Heart right ventricle (tissue), 16 donors: ENCODE measurements around the gene KMO. TPM values are rescaled to one million over a fixed set of nuclear protein-coding genes. Genes with fewer than 3 reads are reported as not detected.

Source experiments
- ATAC-seq, 8 donors: fragments of 200-7000 bp; cut with Tn5 transposase; one replicate each; pipeline ENCODE4 v1.9.1; 2020; ENCODE audit warnings: mild to moderate bottlenecking in 8 of 8, moderate library complexity in 8 of 8, moderate number of reproducible peaks in 1 of 8
- DNase-seq, 2 donors: peaks; one replicate each; pipeline ENCODE4 v3.0.0-alpha.2; 2020
- H3K27ac ChIP-seq, 10 donors: fragments of 200-600 bp; sonication (generic) in 2 of 10; one replicate each; pipeline versions ENCODE4 v1.5.0 to v1.8.0; 2020 to 2022; ENCODE audit warnings: mild to moderate bottlenecking in 3 of 10
- H3K27me3 ChIP-seq, 7 donors: fragments of 200-600 bp; one replicate each; pipeline ENCODE4 v1.8.0; 2021 to 2022; ENCODE audit warnings: mild to moderate bottlenecking in 2 of 7
- H3K36me3 ChIP-seq, 9 donors: fragments of 200-600 bp; sonication (generic) in 1 of 9; one replicate each; pipeline versions ENCODE4 v1.5.0 to v1.8.0; 2020 to 2022; ENCODE audit warnings: mild to moderate bottlenecking in 2 of 9
- H3K4me1 ChIP-seq, 9 donors: fragments of 200-600 bp; sonication (generic) in 1 of 9; one replicate each; pipeline versions ENCODE4 v1.5.0 to v1.8.0; 2020 to 2022; ENCODE audit warnings: mild to moderate bottlenecking in 4 of 9
- H3K4me3 ChIP-seq, 10 donors: fragments of 200-600 bp; sonication (generic) in 2 of 10; one replicate each; pipeline versions ENCODE4 v1.5.0 to v1.8.0; 2020 to 2022; ENCODE audit warnings: mild to moderate bottlenecking in 7 of 10, moderate library complexity in 2 of 10
- H3K9me3 ChIP-seq, 11 donors: fragments of 200-600 bp in 10 of 11; sonication (generic) in 2 of 11; one replicate each; pipeline versions ENCODE4 v1.5.0 to v1.8.0; 2013 to 2022; ENCODE audit warnings: mild to moderate bottlenecking in 2 of 11, control low read depth in 1 of 11, moderate library complexity in 1 of 11
- CTCF ChIP-seq, 9 donors: fragments of 200-600 bp; sonication (generic) in 2 of 9; IDR thresholded peaks; one replicate each; pipeline versions ENCODE4 v1.5.0 to v1.8.0; 2021 to 2022; ENCODE audit warnings: antibody characterized with exemption in 9 of 9, mild to moderate bottlenecking in 5 of 9, moderate library complexity in 1 of 9
- WGBS, 2 donors: extraction: QIAGEN DNeasy Blood & Tissue Kit; methylation state at CpG; one replicate each; pipeline ENCODE4 v1.1.7; 2013; ENCODE audit warnings: inconsistent platforms in 1 of 2; 5-methylcytosine and 5-hydroxymethylcytosine counted together
- intact Hi-C, 10 donors: fragments of 100-400 bp; cut with DNase I; formaldehyde crosslinking; loops; one replicate each; pipeline versions ENCODE4 v1.11.1 to v1.14.2; 2022
- polyA plus RNA-seq, 2 donors: library from polyadenylated mRNA; stranded (reverse); fragments of 200-250 nt; gene quantifications; one replicate each; pipeline ENCODE4 v1.2.3, GENCODE V29; 2013
- total RNA-seq, 10 donors: library from RNA; stranded (reverse); fragmentation: NEBNext Ultra II Directional in 3 of 10; extraction: Animal tissue kit (Norgen Biotek cat#: 25700) in 3 of 10; gene quantifications; one replicate each; pipeline versions ENCODE4 v1.2.1 to v1.2.4, GENCODE V29; 2021 to 2023
- donor health status: Arrhythmogenic right ventricular cardiomyopathy.
- donor health status: ischemic (EF 13 %, LVEDD 7.1; RV severe dilation, severe dysfunction).
- donor health status: healthy with polysubstance abuse.
- donor health status: DM: no; HTN: yes; CAD: no.
- donor health status: DM: no; HTN: no; CAD: no.
- donor health status: ischemic (EF 25% LVEDD 6.9; RV normal size, moderate dysfunction).
- donor health status: ischemic (EF 25% LVEDD 5.7; RV mildly dilated, moderate dysfunction).
- donor health status: healthy.
- donor health status: DM: yes; HTN: yes; CAD: no.
- donor health status: Ischemic cardiomyopathy.
- donor health status: ischemic (EF 35%, LVEDD 5.7; RV mildly dilated, moderate dysfunction).
- donor health status: nonischemic (EF 11% LVEDD 7.7; RV severe dilation, severe dysfunction).
- donor health status: DM: yes; HTN: yes; CAD: no.
- donor health status: PGD.
- donor health status: ischemic (EF 29% LVEDD 5.4; RV normal size, mild dysfunction).
- donor health status: nonischemic (EF 23%, LVEDD 6.1; RV moderate dilation, normal function).

KMO gene
- total and polyA plus RNA-seq, 12 donors: 0.05 to 1.4 (median 0.29) TPM; not detected in 4

DNA sequence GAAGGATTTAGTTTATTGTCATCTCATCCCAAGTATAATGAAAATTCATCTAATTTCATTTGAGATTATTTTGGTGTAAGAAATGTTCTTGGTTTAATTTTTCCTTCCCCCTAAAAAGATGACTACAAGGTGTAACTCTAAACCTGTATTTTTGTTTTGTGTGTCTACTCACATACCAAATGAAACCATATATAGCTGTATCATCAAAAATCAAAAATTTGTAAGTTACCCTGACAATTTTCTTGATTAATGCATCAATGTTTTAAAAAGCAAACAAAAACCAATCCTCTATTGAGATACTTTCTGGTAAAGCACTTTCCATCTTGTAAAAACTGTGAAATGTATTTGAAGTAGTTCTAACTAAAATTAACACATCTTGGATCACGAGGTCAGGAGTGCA, 43.4 kb upstream of the KMO start:
- intact Hi-C loops: loop anchor here in 1 of 10 donors (10.0 kb wide), 1 partner anchor 754 kb away; no protein-coding TSS in a partner anchor
- DNase-seq: no peak
- 91 to 96% methylated on average over 1 of the region's 1 CpG for WGBS, 2 donors
- H3K36me3 ChIP-seq: peaks cover 0 to 8% (median 0%) of the 10 kb centered on the region in 9 donors
- H3K27me3 ChIP-seq: no peaks in the 10 kb centered on the region
- no peak overlapping the region for H3K4me3 ChIP-seq
- no peaks in the 10 kb centered on the region for H3K9me3 ChIP-seq
- ATAC-seq: no peak
- peaks cover 0 to 3% (median 0%) of the 10 kb centered on the region in 9 donors for H3K4me1 ChIP-seq
- TF ChIP-seq CTCF (IDR thresholded peaks at IDR 0.05): no peak
- H3K27ac ChIP-seq: no peak overlapping the region

DNA sequence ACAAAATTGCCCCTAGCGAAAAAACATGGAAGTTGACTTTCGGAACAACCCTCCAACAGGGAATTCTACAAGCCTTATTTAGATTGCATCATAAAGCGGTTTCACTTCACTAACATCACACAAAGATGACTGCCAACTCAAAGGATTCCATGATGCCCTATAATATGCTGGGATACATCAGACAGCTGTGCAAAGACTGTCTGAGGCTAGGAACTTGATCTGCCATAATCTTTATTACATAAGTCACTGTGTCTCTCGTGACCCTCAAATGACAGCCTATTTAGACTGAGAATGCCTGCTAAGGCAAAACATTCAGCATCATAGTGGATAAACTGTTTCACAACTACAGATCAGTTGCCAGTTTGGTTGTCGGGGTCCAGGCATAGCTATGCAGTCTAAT, 36.4 kb upstream of the KMO start:
- intact Hi-C loops: no loop called here
- H3K27ac ChIP-seq: no peak overlapping the region
- 93 to 96% methylated on average over 5 of the region's 5 CpGs for WGBS, 2 donors

GRCh38 chr1:241499910-241500309, 32.3 kb upstream of the KMO start:
- Histone ChIP-seq H3K4me3 (no peak overlapping the region), H3K9me3 (no peaks in the 10 kb centered on the region), H3K4me1 (no peaks in the 10 kb centered on the region), H3K27me3 (no peaks in the 10 kb centered on the region), H3K27ac (no peak overlapping the region), H3K36me3 (peaks cover 0 to 100% (median 71%) of the 10 kb centered on the region in 9 donors)
- DNase-seq (no peak), ATAC-seq (no peak)
- peak in 6 of 9 donors; percentile 17 to 34 (median 24) for TF ChIP-seq CTCF (IDR thresholded peaks at IDR 0.05)
- 86 to 90% methylated on average over 2 of the region's 2 CpGs for WGBS, 2 donors
- intact Hi-C loops: no loop called here

More for the DNA sequence above, 36.4 kb upstream of the KMO start:
- Histone ChIP-seq H3K4me1 (peaks cover 0 to 2% (median 0%) of the 10 kb centered on the region in 9 donors), H3K36me3 (peaks cover 0 to 78% (median 42%) of the 10 kb centered on the region in 9 donors), H3K9me3 (no peaks in the 10 kb centered on the region), H3K27me3 (no peaks in the 10 kb centered on the region), H3K4me3 (no peak overlapping the region)
- ATAC-seq (no peak), DNase-seq (no peak)
- TF ChIP-seq CTCF (IDR thresholded peaks at IDR 0.05): no peak

DNA sequence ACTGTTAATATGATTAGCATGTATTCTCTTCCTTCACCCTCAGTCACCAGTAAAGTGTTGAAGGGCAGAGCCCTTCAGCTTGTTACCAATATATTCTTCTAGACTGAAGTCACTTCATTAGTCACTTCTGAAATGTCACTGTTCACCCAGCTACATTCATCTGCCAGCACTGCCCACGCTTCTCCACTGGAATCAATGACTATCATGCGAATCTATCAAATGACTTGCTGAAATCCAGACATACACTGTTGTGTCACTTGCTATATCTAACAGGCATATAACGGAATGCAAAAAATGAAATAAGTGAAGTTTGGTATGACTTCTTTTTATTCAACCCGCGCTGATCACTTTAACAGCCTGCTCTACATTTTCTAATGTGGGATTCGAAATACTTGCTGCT, 28.7 kb upstream of the KMO start:
- H3K36me3 ChIP-seq: peaks cover 0 to 100% (median 63%) of the 10 kb centered on the region in 9 donors

More for the DNA sequence above, 28.7 kb upstream of the KMO start:
- ATAC-seq (no peak), DNase-seq (no peak)
- no peak overlapping the region for H3K4me3 ChIP-seq
- no peaks in the 10 kb centered on the region for H3K4me1 ChIP-seq
- TF ChIP-seq CTCF (IDR thresholded peaks at IDR 0.05): no peak
- 96 to 97% methylated on average over 6 of the region's 6 CpGs for WGBS, 2 donors
- no peaks in the 10 kb centered on the region for H3K9me3 ChIP-seq
- intact Hi-C loops: no loop called here
- H3K27ac ChIP-seq: no peak overlapping the region
- H3K27me3 ChIP-seq: no peaks in the 10 kb centered on the region
